H9 (cell line): ENCODE data around the gene ADCY5. TPM values are rescaled to one million over a fixed set of nuclear protein-coding genes. Genes with fewer than 3 reads are reported as not detected.

Source experiments
- DNase-seq: peaks from one replicate; pipeline ENCODE4 v3.0.0-alpha.2; 2017
- H2AFZ ChIP-seq: one replicate; pipeline ENCODE4 v1.6.1; 2013; ENCODE audit warnings: mild to moderate bottlenecking, low read length, control low read depth, moderate library complexity
- H2AK5ac ChIP-seq: 2 replicates; pipeline ENCODE4 v1.6.1; 2013; ENCODE audit warnings: low read length, control low read depth, mixed read lengths; ENCODE audit not compliant: insufficient read length
- H2BK120ac ChIP-seq: one replicate; pipeline ENCODE4 v1.6.1; 2013; ENCODE audit warnings: low read depth, mild to moderate bottlenecking, low read length, control low read depth, inconsistent platforms; ENCODE audit not compliant: poor library complexity, severe bottlenecking
- H2BK12ac ChIP-seq: 2 replicates; pipeline ENCODE4 v1.6.1; 2013; ENCODE audit warnings: low read length, control low read depth, mixed read lengths, low read depth; ENCODE audit not compliant: insufficient read length
- H2BK15ac ChIP-seq: 2 replicates; pipeline ENCODE4 v1.6.1; 2013; ENCODE audit warnings: low read depth, low read length, control low read depth
- H2BK20ac ChIP-seq: one replicate; pipeline ENCODE4 v1.6.1; 2013; ENCODE audit warnings: low read depth, mild to moderate bottlenecking, low read length, control low read depth, inconsistent platforms; ENCODE audit not compliant: poor library complexity, severe bottlenecking
- H2BK5ac ChIP-seq: 2 replicates; pipeline ENCODE4 v1.6.1; 2013; ENCODE audit warnings: low read length, control low read depth, mixed read lengths; ENCODE audit not compliant: insufficient read length
- H3K14ac ChIP-seq: 2 replicates; pipeline ENCODE4 v1.6.1; 2013; ENCODE audit warnings: low read length, control low read depth; ENCODE audit not compliant: insufficient read depth
- H3K18ac ChIP-seq: 2 replicates; pipeline ENCODE4 v1.6.1; 2013; ENCODE audit warnings: low read depth, mild to moderate bottlenecking, mixed read lengths, low read length, control low read depth; ENCODE audit not compliant: insufficient read length
- H3K23ac ChIP-seq: 2 replicates; pipeline ENCODE4 v1.6.1; 2013; ENCODE audit warnings: low read length, control low read depth, mixed read lengths, low read depth; ENCODE audit not compliant: insufficient read length
- H3K23me2 ChIP-seq: 2 replicates; pipeline ENCODE4 v1.6.1; 2013; ENCODE audit warnings: low read depth, mild to moderate bottlenecking, mixed read lengths, low read length, control low read depth; ENCODE audit not compliant: insufficient read length, poor library complexity, severe bottlenecking
- H3K27ac ChIP-seq: 2 replicates; pipeline ENCODE4 v1.5.1; 2013; ENCODE audit warnings: low read length, control low read depth, mixed read lengths, low read depth; ENCODE audit not compliant: insufficient read length
- H3K27me3 ChIP-seq: 2 replicates; pipeline ENCODE4 v1.6.1; 2013; ENCODE audit warnings: low read length, control low read depth, inconsistent platforms; ENCODE audit not compliant: insufficient read depth
- H3K4ac ChIP-seq: 2 replicates; pipeline ENCODE4 v1.6.1; 2013; ENCODE audit warnings: low read depth, mild to moderate bottlenecking, control low read depth, inconsistent platforms, low read length, moderate library complexity
- H3K4me1 ChIP-seq: 2 replicates; pipeline ENCODE4 v1.6.1; 2013; ENCODE audit warnings: low read length, control low read depth, inconsistent platforms; ENCODE audit not compliant: insufficient read depth
- H3K4me2 ChIP-seq: 2 replicates; pipeline ENCODE4 v1.6.1; 2013; ENCODE audit warnings: low read length, control low read depth, mixed read lengths; ENCODE audit not compliant: insufficient read length, insufficient read depth
- H3K56ac ChIP-seq: 2 replicates; pipeline ENCODE4 v1.6.1; 2013; ENCODE audit warnings: low read depth, mild to moderate bottlenecking, mixed read lengths, low read length, control low read depth; ENCODE audit not compliant: insufficient read length
- H3K79me1 ChIP-seq: 2 replicates; pipeline ENCODE4 v1.6.1; 2013; ENCODE audit warnings: low read depth, mild to moderate bottlenecking, moderate library complexity, low read length, control low read depth, inconsistent platforms; ENCODE audit not compliant: insufficient read depth, poor library complexity, severe bottlenecking
- H3K79me2 ChIP-seq: 2 replicates; pipeline ENCODE4 v1.6.1; 2013; ENCODE audit warnings: low read length, control low read depth, inconsistent platforms; ENCODE audit not compliant: insufficient read depth
- H3K9ac ChIP-seq: 2 replicates; pipeline ENCODE4 v1.6.1; 2013; ENCODE audit warnings: low read length, control low read depth, mixed read lengths; ENCODE audit not compliant: insufficient read length; ENCODE audit errors: extremely low read depth
- H3K9me3 ChIP-seq: one replicate; pipeline ENCODE4 v1.6.1; 2013; ENCODE audit warnings: low read depth, low read length, inconsistent platforms; ENCODE audit not compliant: control insufficient read depth
- H3T11ph ChIP-seq: one replicate; pipeline ENCODE4 v1.6.1; 2013; ENCODE audit warnings: mild to moderate bottlenecking, low read length, control low read depth, inconsistent platforms
- H4K20me1 ChIP-seq: one replicate; pipeline ENCODE4 v1.6.1; 2013; ENCODE audit not compliant: control insufficient read depth, insufficient read length, insufficient read depth
- H4K5ac ChIP-seq: 2 replicates; pipeline ENCODE4 v1.6.1; 2013; ENCODE audit warnings: low read depth, mild to moderate bottlenecking, mixed read lengths, low read length, control low read depth; ENCODE audit not compliant: insufficient read length
- H4K8ac ChIP-seq: replicated peaks from 2 replicates; pipeline ENCODE4 v1.6.1; 2013; ENCODE audit warnings: low read length, control low read depth, mixed read lengths, low read depth; ENCODE audit not compliant: insufficient read length
- H4K91ac ChIP-seq: 2 replicates; pipeline ENCODE4 v1.6.1; 2013; ENCODE audit warnings: low read depth, mild to moderate bottlenecking, moderate library complexity, mixed read lengths, low read length, control low read depth; ENCODE audit not compliant: insufficient read length
- H3K27ac Mint-ChIP-seq, 3 experiments: 2 replicates in 2 of 3; 3 replicates in 1 of 3; pipeline ENCODE4 v1.8.0; 2020 to 2021; ENCODE audit warnings: mixed read lengths in 3 of 3, mild to moderate bottlenecking in 1 of 3, moderate library complexity in 1 of 3
- H3K27me3 Mint-ChIP-seq: 2 replicates; pipeline ENCODE4 v1.8.0; 2021; ENCODE audit warnings: low read depth, mild to moderate bottlenecking, moderate library complexity, mixed read lengths
- H3K36me3 Mint-ChIP-seq, 3 experiments: 2 replicates in 2 of 3; 3 replicates in 1 of 3; pipeline ENCODE4 v1.8.0; 2020 to 2021; ENCODE audit warnings: low read depth in 3 of 3, mixed read lengths in 3 of 3; ENCODE audit not compliant: insufficient read depth in 1 of 3
- H3K4me1 Mint-ChIP-seq, 2 experiments: 2 replicates each; pipeline ENCODE4 v1.8.0; 2020; ENCODE audit warnings: mixed read lengths in 2 of 2
- H3K4me3 Mint-ChIP-seq, 2 experiments: 2 replicates in 1 of 2; 3 replicates in 1 of 2; pipeline ENCODE4 v1.8.0; 2020 to 2021; ENCODE audit warnings: mild to moderate bottlenecking in 2 of 2, mixed read lengths in 2 of 2, moderate library complexity in 1 of 2
- H3K9me3 Mint-ChIP-seq, 2 experiments: 2 replicates in 1 of 2; 3 replicates in 1 of 2; pipeline ENCODE4 v1.8.0; 2020; ENCODE audit warnings: mild to moderate bottlenecking in 2 of 2, mixed read lengths in 2 of 2, moderate library complexity in 1 of 2
- CTCF ChIP-seq: fragments of 200-600 bp; sonication (generic); conservative IDR thresholded peaks from 3 replicates; pipeline ENCODE4 v1.8.0; 2021; ENCODE audit warnings: antibody characterized with exemption, mild to moderate bottlenecking
- WGBS: extraction: QIAGEN DNeasy Blood & Tissue Kit; methylation state at CpG from one replicate; pipeline ENCODE4 v1.1.7; 2013; ENCODE audit warnings: missing lambda C conversion rate, low lambda C conversion rate, mixed read lengths; ENCODE audit not compliant: insufficient read length; ENCODE audit errors: extremely low coverage; 5-methylcytosine and 5-hydroxymethylcytosine counted together
- total RNA-seq: library from RNA; stranded (reverse); gene quantifications from 2 replicates; pipeline ENCODE4 v1.2.1, GENCODE V29; 2021

ADCY5 gene
- total RNA-seq, 1 experiment from 2014 or later = 5.0 TPM

GRCh38 chr3:123287051-123287961 is 161.6 kb downstream of the ADCY5 start:
- H3K9me3 ChIP-seq = no peaks in the 10 kb centered on the region
- no peak overlapping the region for H2BK120ac ChIP-seq
- no peaks in the 10 kb centered on the region for H3K9me3 Mint-ChIP-seq
- H3K4me1 Mint-ChIP-seq = no peaks in the 10 kb centered on the region; a peak in 1 of 4 replicates
- H3K27ac ChIP-seq = no peak overlapping the region
- peak overlapping the region in 1 of 3 experiments; percentile 31; a peak in 3 of 7 replicates for H3K27ac Mint-ChIP-seq
- DNase-seq = peak; percentile 13
- H3K79me1 ChIP-seq = no peaks in the 10 kb centered on the region
- H2AFZ ChIP-seq = no peak overlapping the region
- no peak overlapping the region for H3K9ac ChIP-seq
- H2AK5ac ChIP-seq = no peak overlapping the region
- H3K27me3 Mint-ChIP-seq = no peaks in the 10 kb centered on the region
- no peak overlapping the region for H2BK15ac ChIP-seq
- H3K27me3 ChIP-seq = no peaks in the 10 kb centered on the region
- no peak overlapping the region for H3K4ac ChIP-seq
- no peak overlapping the region for H3K4me2 ChIP-seq
- no peak overlapping the region for H4K5ac ChIP-seq
- H3K4me3 Mint-ChIP-seq = no peak overlapping the region
- H2BK12ac ChIP-seq = no peak overlapping the region
- no peak overlapping the region for H3K23ac ChIP-seq
- WGBS = no CpG with 5 or more reads among the region's 14 CpGs
- no peak overlapping the region for H2BK5ac ChIP-seq
- H3K4me1 ChIP-seq = no peaks in the 10 kb centered on the region
- peaks cover 13 to 26% (median 22%) of the 10 kb centered on the region in 3 experiments for H3K36me3 Mint-ChIP-seq
- no peak overlapping the region for H3K56ac ChIP-seq
- no peak overlapping the region for H4K91ac ChIP-seq
- no peak overlapping the region for H2BK20ac ChIP-seq
- H4K8ac ChIP-seq = no peak overlapping the region
- H3K79me2 ChIP-seq = no peaks in the 10 kb centered on the region
- no peak overlapping the region for H3K14ac ChIP-seq
- no peaks in the 10 kb centered on the region for H4K20me1 ChIP-seq
- H3K23me2 ChIP-seq = no peaks in the 10 kb centered on the region
- H3T11ph ChIP-seq = no peak overlapping the region
- no peak overlapping the region for H3K18ac ChIP-seq
- no peak for TF ChIP-seq CTCF
